Panc1 (cell line): Measurements from ENCODE around the gene SLC16A3. TPM values are rescaled to one million over a fixed set of nuclear protein-coding genes. Genes with fewer than 3 reads are reported as not detected.
A peak's percentile ranks its signal among the peaks of the same experiment; 100 is the strongest.

Source experiments
- ATAC-seq: fragments of 200-7000 bp; cut with Tn5 transposase; 2 replicates; pipeline ENCODE4 v1.9.1; 2020; ENCODE audit warnings: mild to moderate bottlenecking, moderate library complexity
- BruUV-seq: library from RNA; stranded (reverse); fragments of 400-500 nt; replicated peaks from 2 replicates; lab custom pipeline; 2021; lab: Mats Ljungman, UMichigan
- CTCF ChIA-PET: fragments of 300-600 bp; sonication (Branson Sonifier 250); formaldehyde crosslinking; loops from one replicate; lab custom pipeline; 2022; ENCODE audit warnings: antibody characterized with exemption; lab: Charles Lee
- POLR2A ChIA-PET: fragments of 300-600 bp; sonication (Branson Sonifier 250); formaldehyde crosslinking; loops from one replicate; lab custom pipeline; 2022; ENCODE audit warnings: antibody characterized with exemption; lab: Charles Lee
- DNase-seq: peaks from one replicate; pipeline ENCODE4 v3.0.0-alpha.2; 2010; ENCODE audit warnings: low read depth, low spot score
- H3K27ac ChIP-seq: 2 replicates; pipeline ENCODE4 v1.5.1; 2011; ENCODE audit warnings: mild to moderate bottlenecking, low read length, inconsistent platforms
- H3K27me3 ChIP-seq: fragments of 200-500 bp; sonication (Bioruptor generic); 2 replicates; pipeline ENCODE4 v1.6.0; 2014; ENCODE audit warnings: low read length, inconsistent platforms; ENCODE audit not compliant: control insufficient read depth, insufficient read depth
- H3K36me3 ChIP-seq: fragments of 200-500 bp; sonication (Bioruptor generic); 2 replicates; pipeline ENCODE4 v1.5.1; 2014; ENCODE audit warnings: inconsistent platforms, mild to moderate bottlenecking, low read length, moderate library complexity; ENCODE audit not compliant: control insufficient read depth, insufficient read depth
- H3K4me1 ChIP-seq: 2 replicates; pipeline ENCODE4 v1.5.1; 2011; ENCODE audit warnings: inconsistent platforms, mild to moderate bottlenecking, low read length, moderate library complexity; ENCODE audit not compliant: control insufficient read depth, insufficient read depth
- H3K4me3 ChIP-seq, 2 experiments: 2 replicates each; pipeline ENCODE4 v1.5.1; 2011 to 2012; ENCODE audit warnings: low read depth in 2 of 2, low read length in 2 of 2, mild to moderate bottlenecking in 2 of 2, inconsistent platforms in 1 of 2, moderate library complexity in 1 of 2
- H3K9me3 ChIP-seq: fragments of 200-500 bp; sonication (Bioruptor generic); 2 replicates; pipeline ENCODE4 v1.5.1; 2014; ENCODE audit warnings: low read depth, mild to moderate bottlenecking, inconsistent platforms, low read length, moderate library complexity; ENCODE audit not compliant: control insufficient read depth, insufficient read depth
- POLR2AphosphoS5 ChIP-seq: IDR thresholded peaks from 2 replicates; pipeline ENCODE4 v1.6.1; 2012; ENCODE audit warnings: mild to moderate bottlenecking, low read depth, low read length, moderate library complexity
- SIN3A ChIP-seq: IDR thresholded peaks from 2 replicates; pipeline ENCODE4 v1.6.1; 2012; ENCODE audit warnings: low read depth, mild to moderate bottlenecking, low read length, moderate library complexity, borderline replicate concordance; ENCODE audit not compliant: insufficient read depth
- TCF7L2 ChIP-seq: IDR thresholded peaks from 2 replicates; pipeline ENCODE4 v1.6.1; 2011; ENCODE audit warnings: mild to moderate bottlenecking, low read depth, low read length, inconsistent platforms
- in situ Hi-C: cut with HindIII; loops from 2 replicates; pipeline ENCODE4 v1.10.0; 2016; ENCODE audit warnings: low sequenced_read_pairs, low pct_unique_long_range_greater_than_20kb
- intact Hi-C: fragments of 100-400 bp; cut with micrococcal nuclease; formaldehyde crosslinking; loops from one replicate; pipeline ENCODE4 v1.10.0; 2022; ENCODE audit not compliant: unreplicated experiment
- total RNA-seq: library from RNA; stranded (reverse); gene quantifications from one replicate; pipeline ENCODE4 v1.2.1, GENCODE V29; 2021; ENCODE audit not compliant: unreplicated experiment
- TF ChIP-seq, protein P1 (sequence below), 2 experiments: IDR thresholded peaks; 2 replicates each; pipeline ENCODE4 v1.6.1; 2011 to 2012; ENCODE audit warnings: low read depth in 2 of 2, control low read depth in 1 of 2, low read length in 1 of 2, mild to moderate bottlenecking in 1 of 2, moderate library complexity in 1 of 2; ENCODE audit not compliant: insufficient read depth in 1 of 2
- TF ChIP-seq, protein P2 (sequence below): fragments of 450-650 bp; IDR thresholded peaks from 2 replicates; pipeline ENCODE4 v1.5.1; 2017; ENCODE audit warnings: mild to moderate bottlenecking

Gene SLC16A3
- total RNA-seq, 1 experiment from 2014 or later, result 581 TPM

DNA sequence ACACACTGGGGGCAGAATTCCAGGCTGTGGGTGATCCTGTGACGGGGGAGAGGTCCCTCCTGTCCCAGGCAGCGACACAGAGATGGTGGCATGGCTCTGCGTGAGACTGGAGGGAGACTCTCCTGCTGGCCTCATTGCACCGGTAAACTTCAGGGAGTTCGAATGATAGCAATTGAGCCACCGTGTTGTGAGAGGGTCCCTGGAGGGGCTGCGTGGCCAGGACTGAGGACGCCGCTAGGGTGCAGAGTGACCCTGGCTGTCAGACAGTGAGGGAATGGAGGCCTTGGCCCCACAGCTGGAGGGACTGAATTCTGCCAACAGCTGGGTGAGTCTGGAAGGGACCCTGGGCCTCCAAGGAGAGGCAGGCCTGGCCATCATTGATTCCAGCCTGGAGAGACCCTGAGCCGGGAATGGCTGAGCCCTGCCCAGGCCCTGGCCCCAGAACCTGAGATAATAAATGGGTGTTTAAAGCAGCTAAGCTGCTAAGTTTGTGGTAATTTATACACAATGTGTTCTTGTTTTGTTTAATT, 48.8 kb upstream of the SLC16A3 start:
- Histone ChIP-seq H3K27ac (no peak overlapping the region), H3K4me1 (no peaks in the 10 kb centered on the region), H3K27me3 (no peaks in the 10 kb centered on the region), H3K36me3 (no peaks in the 10 kb centered on the region; the same call in none of the 2 replicates), H3K4me3 (no peak overlapping the region), H3K9me3 (no peaks in the 10 kb centered on the region)
- CTCF ChIA-PET, result no interaction called here
- 0 out of 2 replicates have a peak, but pooled peaks have one; percentile 17 for ATAC-seq
- intact Hi-C loops, result no loop called here
- no TSS peak for BruUV-seq
- in situ Hi-C loops, result no loop called here
- POLR2A ChIA-PET, result no interaction called here
- TF ChIP-seq TCF7L2 (no peak), POLR2AphosphoS5 (no peak), SIN3A (no peak)
- TF ChIP-seq, protein P1, sequence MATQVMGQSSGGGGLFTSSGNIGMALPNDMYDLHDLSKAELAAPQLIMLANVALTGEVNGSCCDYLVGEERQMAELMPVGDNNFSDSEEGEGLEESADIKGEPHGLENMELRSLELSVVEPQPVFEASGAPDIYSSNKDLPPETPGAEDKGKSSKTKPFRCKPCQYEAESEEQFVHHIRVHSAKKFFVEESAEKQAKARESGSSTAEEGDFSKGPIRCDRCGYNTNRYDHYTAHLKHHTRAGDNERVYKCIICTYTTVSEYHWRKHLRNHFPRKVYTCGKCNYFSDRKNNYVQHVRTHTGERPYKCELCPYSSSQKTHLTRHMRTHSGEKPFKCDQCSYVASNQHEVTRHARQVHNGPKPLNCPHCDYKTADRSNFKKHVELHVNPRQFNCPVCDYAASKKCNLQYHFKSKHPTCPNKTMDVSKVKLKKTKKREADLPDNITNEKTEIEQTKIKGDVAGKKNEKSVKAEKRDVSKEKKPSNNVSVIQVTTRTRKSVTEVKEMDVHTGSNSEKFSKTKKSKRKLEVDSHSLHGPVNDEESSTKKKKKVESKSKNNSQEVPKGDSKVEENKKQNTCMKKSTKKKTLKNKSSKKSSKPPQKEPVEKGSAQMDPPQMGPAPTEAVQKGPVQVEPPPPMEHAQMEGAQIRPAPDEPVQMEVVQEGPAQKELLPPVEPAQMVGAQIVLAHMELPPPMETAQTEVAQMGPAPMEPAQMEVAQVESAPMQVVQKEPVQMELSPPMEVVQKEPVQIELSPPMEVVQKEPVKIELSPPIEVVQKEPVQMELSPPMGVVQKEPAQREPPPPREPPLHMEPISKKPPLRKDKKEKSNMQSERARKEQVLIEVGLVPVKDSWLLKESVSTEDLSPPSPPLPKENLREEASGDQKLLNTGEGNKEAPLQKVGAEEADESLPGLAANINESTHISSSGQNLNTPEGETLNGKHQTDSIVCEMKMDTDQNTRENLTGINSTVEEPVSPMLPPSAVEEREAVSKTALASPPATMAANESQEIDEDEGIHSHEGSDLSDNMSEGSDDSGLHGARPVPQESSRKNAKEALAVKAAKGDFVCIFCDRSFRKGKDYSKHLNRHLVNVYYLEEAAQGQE (IDR thresholded peaks at IDR 0.05; ENCODE audit: insufficient read depth in 1 of 2, low read depth in 2 of 2, low read length in 1 of 2), result no peak
- TF ChIP-seq, protein P2, sequence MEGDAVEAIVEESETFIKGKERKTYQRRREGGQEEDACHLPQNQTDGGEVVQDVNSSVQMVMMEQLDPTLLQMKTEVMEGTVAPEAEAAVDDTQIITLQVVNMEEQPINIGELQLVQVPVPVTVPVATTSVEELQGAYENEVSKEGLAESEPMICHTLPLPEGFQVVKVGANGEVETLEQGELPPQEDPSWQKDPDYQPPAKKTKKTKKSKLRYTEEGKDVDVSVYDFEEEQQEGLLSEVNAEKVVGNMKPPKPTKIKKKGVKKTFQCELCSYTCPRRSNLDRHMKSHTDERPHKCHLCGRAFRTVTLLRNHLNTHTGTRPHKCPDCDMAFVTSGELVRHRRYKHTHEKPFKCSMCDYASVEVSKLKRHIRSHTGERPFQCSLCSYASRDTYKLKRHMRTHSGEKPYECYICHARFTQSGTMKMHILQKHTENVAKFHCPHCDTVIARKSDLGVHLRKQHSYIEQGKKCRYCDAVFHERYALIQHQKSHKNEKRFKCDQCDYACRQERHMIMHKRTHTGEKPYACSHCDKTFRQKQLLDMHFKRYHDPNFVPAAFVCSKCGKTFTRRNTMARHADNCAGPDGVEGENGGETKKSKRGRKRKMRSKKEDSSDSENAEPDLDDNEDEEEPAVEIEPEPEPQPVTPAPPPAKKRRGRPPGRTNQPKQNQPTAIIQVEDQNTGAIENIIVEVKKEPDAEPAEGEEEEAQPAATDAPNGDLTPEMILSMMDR, result no peak
- no peak for DNase-seq

DNA sequence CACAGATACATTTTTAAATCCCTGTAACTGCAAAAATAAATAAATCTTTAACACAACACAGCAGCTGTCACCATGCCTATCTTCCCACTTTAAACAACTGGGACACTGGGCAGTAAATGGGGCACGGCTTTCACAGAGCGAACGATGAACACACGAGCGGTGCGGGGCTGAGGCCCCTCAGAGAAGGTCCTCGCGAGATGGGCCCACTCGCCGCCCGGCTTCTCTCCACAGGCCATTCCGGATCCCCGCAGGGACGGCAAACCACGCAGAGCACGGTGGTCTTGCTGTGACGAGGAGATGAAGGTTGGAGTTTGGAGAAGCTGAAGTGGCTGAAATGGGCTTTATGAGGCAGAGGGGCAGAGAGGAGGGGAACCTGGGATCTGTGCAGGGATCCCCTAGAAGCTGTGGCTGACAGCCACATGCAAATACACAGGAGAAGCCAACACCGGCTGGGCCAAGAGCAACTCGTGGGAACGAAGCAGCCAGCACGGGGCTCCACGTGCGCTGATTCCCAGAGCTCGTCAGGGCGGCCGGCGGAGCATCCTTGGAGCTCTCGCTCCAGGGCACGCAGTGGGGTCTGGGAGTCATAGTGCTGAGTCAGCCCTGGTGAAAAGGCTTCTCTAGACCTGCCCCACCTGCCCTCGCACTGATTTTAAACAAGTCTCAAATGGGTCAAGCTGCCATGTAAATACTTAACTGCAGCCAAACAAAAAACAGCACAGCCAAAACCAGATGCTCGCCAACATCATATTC, 47.9 kb upstream of the SLC16A3 start:
- Histone ChIP-seq H3K4me1 (no peaks in the 10 kb centered on the region), H3K27ac (no peak overlapping the region), H3K4me3 (no peak overlapping the region), H3K27me3 (no peaks in the 10 kb centered on the region), H3K36me3 (no peaks in the 10 kb centered on the region; the same call in none of the 2 replicates), H3K9me3 (no peaks in the 10 kb centered on the region)
- intact Hi-C loops, result no loop called here
- in situ Hi-C loops, result no loop called here
- DNase-seq (no peak), ATAC-seq (no peak)
- ChIA-PET POLR2A (no interaction called here), CTCF (no interaction called here)
- TF ChIP-seq, protein P2, result no peak
- TF ChIP-seq SIN3A (no peak), TCF7L2 (no peak), POLR2AphosphoS5 (no peak)
- TF ChIP-seq, protein P1 (IDR thresholded peaks at IDR 0.05; ENCODE audit: insufficient read depth in 1 of 2, low read depth in 2 of 2, low read length in 1 of 2), result no peak
- no TSS peak for BruUV-seq
